Measurements from ENCODE around the gene TIPIN.

TIPIN gene

GRCh38 chr15:66296186-66296585 lies 60.3 kb downstream of the TIPIN start:
- no peak for DNase-seq

- DNase-seq = no peak
Measured at GRCh38 chr15:66294932-66295235, 61.6 kb downstream of the TIPIN start.

- no peak for DNase-seq
Measured at GRCh38 chr15:66294157-66294931, 62.1 kb downstream of the TIPIN start.

GRCh38 chr15:66293419-66294156 lies 62.9 kb downstream of the TIPIN start, which contains the start of gene DIS3L:
DIS3L (plus strand) TSS chr15:66293568; CDS start chr15:66293597, 29 bp downstream.
- DNase-seq = peak; percentile 63 to 80

- no peak for DNase-seq
Measured at GRCh38 chr15:66292571-66293418, 63.7 kb downstream of the TIPIN start.

GRCh38 chr15:66291816-66292570 lies 64.5 kb downstream of the TIPIN start:
- no peak for DNase-seq

- DNase-seq = no peak
Measured at GRCh38 chr15:66290518-66290917, 66.0 kb downstream of the TIPIN start.

GRCh38 chr15:66290007-66290406 lies 66.5 kb downstream of the TIPIN start:
- no peak for DNase-seq

- DNase-seq = no peak
Measured at GRCh38 chr15:66288551-66289185, 67.8 kb downstream of the TIPIN start.

- DNase-seq = no peak
Measured at GRCh38 chr15:66288093-66288492, 68.4 kb downstream of the TIPIN start.

- peak in 1 of 2 donors; percentile 63 for DNase-seq
Measured at GRCh38 chr15:66287461-66288057, 68.9 kb downstream of the TIPIN start.
